ENCODE data around the gene SLC35B2.
A peak's percentile ranks its signal among the peaks of the same experiment; 100 is the strongest.

The SLC35B2 gene

GRCh38 chr6:44271914-44272313 is 14.6 kb upstream of the SLC35B2 start:
- H3K4me3 ChIP-seq (replicated peaks in 1 of 2; ENCODE audit: low read depth in 2 of 2, low read length in 2 of 2): no peak overlapping the region
- no peak for TF ChIP-seq CTCF (IDR thresholded peaks at IDR 0.05; ENCODE audit: low read depth, low read length)
- no peak for DNase-seq (ENCODE audit: low read depth in 2 of 2)

- H3K4me3 ChIP-seq (replicated peaks in 1 of 2; ENCODE audit: low read depth in 2 of 2, low read length in 2 of 2): no peak overlapping the region
- no peak for TF ChIP-seq CTCF (IDR thresholded peaks at IDR 0.05; ENCODE audit: low read depth, low read length)
- DNase-seq (ENCODE audit: low read depth in 2 of 2): no peak
Measured at GRCh38 chr6:44271406-44271723, 14.0 kb upstream of the SLC35B2 start.

- DNase-seq (ENCODE audit: low read depth in 2 of 2): no peak
- TF ChIP-seq CTCF (IDR thresholded peaks at IDR 0.05; ENCODE audit: low read depth, low read length): no peak
- no peak overlapping the region for H3K4me3 ChIP-seq (replicated peaks in 1 of 2; ENCODE audit: low read depth in 2 of 2, low read length in 2 of 2)
Measured at GRCh38 chr6:44270526-44271405, 13.4 kb upstream of the SLC35B2 start.

GRCh38 chr6:44269921-44270525 is 12.7 kb upstream of the SLC35B2 start, which contains the start of gene TMEM151B:
Gene TMEM151B (plus strand): TSS chr6:44270450. CDS start chr6:44270743, 293 bp downstream.
- DNase-seq (ENCODE audit: low read depth in 2 of 2): no peak
- H3K4me3 ChIP-seq (replicated peaks in 1 of 2; ENCODE audit: low read depth in 2 of 2, low read length in 2 of 2): no peak within 1 kb of the TSS

GRCh38 chr6:44269178-44269920 is 12.0 kb upstream of the SLC35B2 start:
- no peak for TF ChIP-seq CTCF (IDR thresholded peaks at IDR 0.05; ENCODE audit: low read depth, low read length)
- DNase-seq (ENCODE audit: low read depth in 2 of 2): no peak

More at GRCh38 chr6:44269921-44270525, 12.7 kb upstream of the SLC35B2 start, which contains the start of gene TMEM151B:
- TF ChIP-seq CTCF (IDR thresholded peaks at IDR 0.05; ENCODE audit: low read depth, low read length): no peak

GRCh38 chr6:44268095-44268628 is 10.8 kb upstream of the SLC35B2 start:
- DNase-seq (ENCODE audit: low read depth in 2 of 2): peak; percentile 48 to 64
- TF ChIP-seq CTCF (IDR thresholded peaks at IDR 0.05; ENCODE audit: low read depth, low read length): peak; percentile 99
- no peak overlapping the region for H3K4me3 ChIP-seq (replicated peaks in 1 of 2; ENCODE audit: low read depth in 2 of 2, low read length in 2 of 2)

More at GRCh38 chr6:44269178-44269920, 12.0 kb upstream of the SLC35B2 start:
- no peak overlapping the region for H3K4me3 ChIP-seq (replicated peaks in 1 of 2; ENCODE audit: low read depth in 2 of 2, low read length in 2 of 2)

Data from cardiac fibroblast (primary cell).